Limb (tissue), 2 donors: ENCODE results near the gene TARDBP.
"Not testable (repeated sequence)": the region's sequence is repeated elsewhere in the genome, so short reads cannot be mapped to it uniquely, and the experiment has no call there.

Experiments
- DNase-seq, 2 donors: peaks; one replicate each; pipeline ENCODE4 v3.0.0-alpha.2; 2016; ENCODE audit errors: extremely low spot score in 2 of 2

Gene TARDBP

GRCh38 chr1:11012260-11013159 lies at the start of gene TARDBP:
TARDBP (plus strand) TSS chr1:11012654; CDS start chr1:11013728, 1,074 bp downstream.
- peak; percentile 93 to 97 for DNase-seq

GRCh38 chr1:10965546-10966226 lies 46.8 kb upstream of the TARDBP start:
- no peak for DNase-seq

DNA sequence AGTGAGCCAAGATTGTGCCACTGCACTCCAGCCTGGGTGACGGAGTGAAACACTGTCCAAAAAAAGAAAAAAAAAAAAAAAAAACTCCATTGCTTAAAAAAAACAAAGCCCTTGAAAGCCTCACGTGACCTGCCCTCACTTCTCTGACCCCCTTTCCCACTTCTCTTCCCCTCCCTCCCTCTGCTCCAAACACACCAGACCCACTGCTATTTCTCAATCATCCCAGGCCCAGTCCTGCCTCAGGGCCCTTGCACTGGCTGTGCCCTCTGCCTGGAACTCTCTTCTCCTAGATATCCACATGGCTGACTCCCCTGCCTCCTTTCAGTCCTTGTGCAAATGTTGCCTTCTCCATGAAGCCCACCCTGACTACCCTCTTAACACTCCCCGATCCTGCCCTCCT lies 45.4 kb upstream of the TARDBP start:
- no peak for DNase-seq

DNA sequence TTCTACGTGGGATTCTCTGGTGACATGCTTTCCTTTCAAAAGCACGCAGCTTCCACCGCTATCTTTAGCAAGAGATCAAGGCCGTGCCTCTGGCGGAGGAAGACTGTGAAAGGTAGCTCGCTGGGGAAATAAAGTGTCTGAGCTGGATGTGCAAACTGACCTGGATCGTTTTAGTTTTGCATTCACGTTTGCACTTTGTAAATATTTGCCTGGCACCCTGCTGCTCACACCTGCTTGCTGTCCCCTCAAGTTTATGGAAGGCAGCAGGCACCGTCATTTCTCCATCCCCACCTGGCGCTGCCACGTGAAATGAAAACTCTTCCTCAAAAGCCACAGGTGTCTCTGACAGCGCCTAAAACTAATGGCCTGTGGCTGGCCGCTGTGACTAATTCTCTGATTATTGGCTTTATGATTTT lies 44.0 kb upstream of the TARDBP start:
- no peak for DNase-seq

- no peak for DNase-seq
Observed at GRCh38 chr1:10969267-10969970, 43.0 kb upstream of the TARDBP start.

GRCh38 chr1:10969971-10970332 lies 42.5 kb upstream of the TARDBP start:
- no peak for DNase-seq

DNA sequence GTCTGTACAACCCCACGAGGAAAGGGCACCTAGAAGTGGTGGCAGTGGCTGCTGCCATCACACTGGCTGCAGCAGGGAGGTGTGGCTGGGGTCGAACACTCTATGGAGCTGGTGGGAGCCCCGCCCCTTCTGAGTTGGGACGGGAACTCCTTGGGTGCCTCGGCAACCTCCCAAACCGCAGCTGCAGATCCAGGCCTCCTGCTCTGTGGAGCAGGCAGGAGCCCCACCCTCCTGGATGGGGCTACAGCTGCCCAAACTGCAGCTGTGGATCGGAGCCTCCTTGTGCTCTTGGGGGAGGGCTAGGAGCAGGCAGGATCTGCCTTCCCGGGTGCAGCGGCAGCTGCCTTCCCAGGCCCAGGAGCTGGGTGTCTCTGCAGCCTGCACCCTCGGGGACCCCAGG lies 38.9 kb upstream of the TARDBP start:
- peak in 1 of 2 donors; percentile 58 for DNase-seq

GRCh38 chr1:10973956-10974881 lies 38.2 kb upstream of the TARDBP start:
- DNase-seq: no peak

GRCh38 chr1:10975567-10976326 lies 36.7 kb upstream of the TARDBP start:
- DNase-seq: no peak

DNA sequence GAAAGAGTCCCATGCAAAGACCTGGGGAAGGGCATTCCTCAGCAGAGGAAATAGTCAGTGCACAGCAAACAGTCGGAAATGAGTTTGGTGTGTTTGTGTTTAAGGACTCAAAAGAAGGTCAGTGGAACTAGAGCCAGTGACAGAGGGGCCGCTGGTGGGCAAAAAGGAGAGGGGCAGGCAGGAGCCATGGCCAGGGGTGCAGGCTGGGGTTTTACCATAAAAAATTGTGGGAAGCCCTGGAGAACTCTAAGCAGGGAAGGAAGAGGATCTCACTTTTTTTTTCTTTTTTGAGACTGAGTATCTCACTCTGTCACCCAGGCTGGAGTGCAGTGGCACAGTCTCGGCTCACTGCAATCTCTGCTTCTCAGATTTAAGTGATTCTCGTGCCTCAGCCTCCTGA lies 33.7 kb upstream of the TARDBP start:
- DNase-seq: no peak

DNA sequence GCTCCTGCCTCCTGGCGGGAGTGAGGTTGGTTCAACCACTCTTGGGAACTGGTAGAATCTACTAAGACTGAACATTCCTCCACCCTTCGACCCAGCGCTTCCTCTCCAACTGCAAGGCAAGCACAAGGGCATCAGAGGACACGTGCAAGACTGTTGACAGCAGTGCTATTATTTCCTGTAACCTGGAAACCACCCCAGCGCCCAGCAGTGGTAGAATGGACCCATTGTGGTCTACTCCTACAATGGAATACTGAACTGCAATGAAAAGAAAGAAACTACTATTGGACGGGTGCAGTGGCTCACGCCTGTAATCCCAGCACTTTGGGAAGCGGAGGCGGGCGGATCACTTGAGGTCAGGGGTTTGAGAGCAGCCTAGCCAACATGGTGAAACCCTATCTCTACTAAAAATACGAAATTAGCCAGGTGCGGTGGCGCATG lies 33.0 kb upstream of the TARDBP start:
- no peak for DNase-seq

DNA sequence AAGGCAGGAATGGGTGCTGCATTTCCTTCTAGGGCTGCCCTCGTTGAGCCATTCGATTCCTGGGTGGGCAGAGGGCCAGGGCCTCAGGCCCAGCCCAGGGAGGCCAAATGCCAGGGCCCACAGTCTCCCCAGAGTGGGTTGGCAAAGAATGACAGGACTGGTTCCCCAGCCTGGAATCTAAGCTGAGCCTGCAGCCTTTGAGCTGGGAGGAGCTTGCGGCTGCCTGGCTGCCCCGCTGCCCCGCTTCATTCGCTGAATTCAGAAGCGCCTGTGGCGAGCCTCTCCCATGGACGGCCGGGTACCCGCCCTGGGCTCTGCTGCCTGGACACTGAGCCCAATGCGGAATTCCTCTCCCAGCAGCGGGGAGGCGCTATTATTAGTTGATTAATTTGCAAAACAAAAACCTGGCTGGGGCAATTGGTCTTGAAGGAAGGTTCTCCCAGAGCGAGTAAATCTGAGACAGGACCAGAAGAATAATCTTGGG lies 32.3 kb upstream of the TARDBP start:
- DNase-seq: peak; percentile 48 to 61

GRCh38 chr1:10980841-10981727 lies 31.4 kb upstream of the TARDBP start:
- no peak for DNase-seq

- DNase-seq: no peak
Observed at GRCh38 chr1:10986525-10986890, 25.9 kb upstream of the TARDBP start.

GRCh38 chr1:10987840-10988417 lies 24.5 kb upstream of the TARDBP start:
- no peak for DNase-seq

GRCh38 chr1:10989095-10989494 lies 23.4 kb upstream of the TARDBP start:
- no peak for DNase-seq

DNA sequence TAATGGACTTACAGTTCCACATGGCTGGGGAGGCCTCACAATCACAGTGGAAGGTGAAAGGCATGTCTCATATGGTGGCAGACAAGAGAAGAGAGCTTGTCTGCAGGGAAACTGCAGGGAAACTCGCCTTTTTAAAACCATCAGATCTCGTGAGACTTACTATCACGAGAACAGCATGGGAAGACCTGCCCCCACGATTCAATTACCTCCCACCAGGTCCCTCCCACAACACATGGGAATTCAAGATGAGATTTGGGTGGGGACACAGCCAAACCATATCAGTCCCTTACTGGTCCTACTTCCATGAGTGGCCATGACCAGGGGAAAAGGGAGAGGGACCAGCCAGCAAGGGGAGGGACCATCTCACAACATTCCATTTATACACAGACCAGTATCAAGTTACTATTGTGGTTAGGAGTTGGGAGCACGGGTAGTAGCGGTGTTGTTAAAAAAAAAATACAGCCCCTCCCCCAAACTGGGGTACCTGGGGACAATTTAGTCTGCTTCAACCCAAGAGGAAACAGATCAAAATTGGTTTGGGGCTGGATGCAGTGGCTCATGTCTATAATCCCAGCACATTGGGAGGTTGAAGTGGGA lies 22.4 kb upstream of the TARDBP start:
- not testable (repeated sequence) for DNase-seq

DNA sequence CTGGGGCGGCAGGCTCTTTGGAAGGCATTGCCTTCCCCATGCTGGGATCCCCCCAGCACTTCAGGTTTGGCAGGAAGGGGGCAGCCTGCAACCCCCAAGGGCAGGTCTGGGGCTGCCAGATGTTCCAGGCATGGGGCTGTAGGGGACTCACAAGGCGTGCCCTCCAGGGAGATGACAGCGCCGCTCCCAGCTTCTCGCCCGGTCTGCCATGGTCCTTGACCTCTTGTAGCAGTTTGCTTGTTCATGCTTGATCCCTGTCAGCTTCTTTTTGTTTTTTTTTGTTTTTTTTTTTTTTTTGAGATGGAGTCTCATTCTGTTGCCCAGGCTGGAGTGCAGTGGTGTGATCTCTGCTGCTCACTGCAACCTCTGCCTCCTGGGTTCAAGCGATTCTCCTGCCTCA lies 21.6 kb upstream of the TARDBP start:
- DNase-seq: no peak
